Measurements from ENCODE around the gene FBXO41.

Gene FBXO41

DNA sequence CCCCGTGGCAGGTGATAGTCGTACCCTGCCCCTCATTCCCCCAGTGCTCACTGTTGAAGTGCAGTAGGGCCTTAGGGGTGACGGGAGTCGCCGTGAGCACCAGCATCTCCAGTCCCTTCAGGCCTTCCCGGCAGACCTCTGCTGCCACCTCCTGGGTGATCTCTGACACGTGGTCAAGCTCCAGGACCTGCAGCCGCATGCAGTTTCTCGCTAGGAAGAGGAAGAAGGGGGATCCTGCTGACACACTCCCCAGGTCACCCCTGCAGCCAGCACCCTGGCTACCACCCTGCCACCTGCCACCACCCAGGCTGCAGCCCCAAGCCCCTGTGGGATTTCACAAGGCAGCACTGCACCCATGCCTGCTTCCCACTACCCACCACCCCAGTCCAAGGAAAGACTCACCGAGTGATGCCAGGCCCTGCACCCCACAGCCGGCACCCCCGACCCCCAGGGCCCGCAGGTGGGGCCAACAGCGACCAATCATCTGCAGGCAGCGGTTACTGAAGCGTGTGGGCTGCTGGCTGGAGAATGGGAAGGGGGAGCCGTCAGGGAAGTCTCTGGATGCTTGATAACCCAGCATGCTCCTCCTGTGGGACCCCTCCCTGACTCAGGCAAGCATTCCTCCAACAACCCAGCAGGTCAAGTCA is 23.8 kb downstream of the FBXO41 start:
- DNase-seq (ENCODE audit: low read depth), result no peak

DNA sequence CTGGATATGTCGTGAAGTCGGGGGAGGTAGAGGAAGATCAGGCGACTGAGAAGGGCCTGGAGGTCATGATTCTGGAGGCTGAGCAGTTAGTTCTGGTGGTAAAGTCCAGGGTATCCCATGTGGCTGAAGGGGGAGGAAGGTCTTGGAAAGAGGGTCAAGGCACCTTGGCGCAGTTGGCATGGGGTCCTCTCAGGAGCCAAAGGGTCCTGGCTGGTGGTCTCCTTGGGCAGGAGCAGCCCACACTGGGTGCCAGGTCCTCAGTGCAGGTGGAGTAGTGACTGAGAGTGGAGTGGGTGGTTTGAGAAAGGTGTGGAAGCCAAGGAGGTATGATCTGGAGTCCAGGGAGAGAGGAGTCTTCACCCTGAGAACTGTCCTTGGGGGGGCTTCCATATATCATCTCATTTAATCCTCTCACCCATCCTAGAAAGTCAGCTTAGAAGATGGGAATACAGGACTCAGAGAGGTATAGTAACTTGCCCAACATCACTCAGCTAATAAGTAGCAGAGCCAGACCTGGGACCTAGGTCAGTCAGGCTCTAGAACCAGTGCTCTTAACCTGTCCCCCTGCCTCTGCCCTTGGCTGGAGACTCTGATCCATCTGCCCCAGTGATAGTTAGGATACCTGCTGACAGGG is 24.5 kb downstream of the FBXO41 start:
- DNase-seq (ENCODE audit: low read depth), result no peak

DNA sequence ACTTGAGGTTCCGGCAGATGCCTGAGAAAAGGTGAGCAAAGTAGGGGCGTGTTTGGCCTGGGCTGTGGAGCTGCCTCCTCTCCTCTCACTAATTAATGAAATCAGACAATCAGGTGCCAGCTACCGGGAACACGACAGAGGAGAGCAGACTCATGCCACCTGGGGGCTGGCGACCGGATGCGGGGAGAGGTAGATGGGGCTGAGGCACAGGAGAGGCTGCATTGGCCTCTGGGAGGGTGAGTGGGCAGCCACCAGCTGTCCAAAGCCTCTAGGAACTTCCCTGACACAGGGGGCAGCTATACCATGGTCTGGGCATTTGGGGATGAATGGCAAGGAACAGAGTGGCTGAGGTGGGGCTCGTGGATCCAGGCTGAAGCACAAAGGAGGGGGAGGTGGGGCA is 25.0 kb downstream of the FBXO41 start:
- no peak for DNase-seq (ENCODE audit: low read depth)

DNA sequence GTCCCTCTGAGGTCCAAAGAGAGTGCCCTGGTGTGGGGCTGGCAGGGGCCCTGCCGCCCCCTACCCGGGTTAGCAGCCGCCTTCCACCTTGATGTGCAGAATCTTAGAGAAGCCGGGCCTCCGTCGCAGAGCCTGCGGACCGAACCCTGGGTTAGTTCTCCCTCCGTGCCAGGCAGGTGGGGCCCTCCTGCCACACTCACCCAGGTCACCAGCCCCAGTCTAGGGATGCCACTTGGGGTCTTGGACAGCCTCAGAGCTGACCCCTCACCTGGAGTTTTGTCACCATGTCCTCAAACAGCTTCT is 25.4 kb downstream of the FBXO41 start:
- no peak for DNase-seq (ENCODE audit: low read depth)

DNA sequence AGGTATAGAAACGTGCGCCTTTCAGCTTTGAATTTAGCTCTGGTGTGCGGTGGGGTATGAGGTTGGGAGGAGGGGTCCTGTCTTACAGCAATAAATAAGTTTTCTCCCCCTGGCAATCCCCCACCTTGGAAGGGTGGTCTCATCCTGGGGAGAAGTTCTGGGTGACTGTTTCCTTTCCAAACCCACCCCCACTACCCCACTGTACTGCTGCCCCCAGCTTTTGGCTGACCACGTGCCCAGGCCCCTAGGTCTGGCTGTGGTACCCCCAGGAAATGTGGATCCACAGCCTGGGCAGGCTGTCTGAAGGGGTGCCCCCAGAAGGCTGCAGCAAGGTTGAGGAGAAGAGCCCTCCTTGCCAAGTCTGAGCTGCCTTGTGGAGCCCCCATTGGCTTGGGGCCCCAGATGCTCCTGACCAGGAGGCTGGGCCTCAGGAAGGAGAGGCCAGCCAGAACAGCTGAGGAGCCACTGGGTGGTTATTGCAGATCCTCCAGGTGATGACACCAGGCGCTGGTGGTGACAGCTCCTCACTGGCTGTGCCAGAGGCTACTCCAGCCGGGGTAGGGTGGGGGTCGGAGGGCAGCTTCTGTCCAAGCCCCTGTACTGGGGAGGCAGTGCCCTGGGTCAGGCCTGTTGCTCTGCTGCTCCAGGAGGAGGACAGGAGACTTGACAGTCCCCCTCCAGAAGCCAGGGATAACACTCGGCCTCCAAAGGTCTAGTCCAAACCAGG is 25.9 kb downstream of the FBXO41 start:
- DNase-seq (ENCODE audit: low read depth), result no peak

DNA sequence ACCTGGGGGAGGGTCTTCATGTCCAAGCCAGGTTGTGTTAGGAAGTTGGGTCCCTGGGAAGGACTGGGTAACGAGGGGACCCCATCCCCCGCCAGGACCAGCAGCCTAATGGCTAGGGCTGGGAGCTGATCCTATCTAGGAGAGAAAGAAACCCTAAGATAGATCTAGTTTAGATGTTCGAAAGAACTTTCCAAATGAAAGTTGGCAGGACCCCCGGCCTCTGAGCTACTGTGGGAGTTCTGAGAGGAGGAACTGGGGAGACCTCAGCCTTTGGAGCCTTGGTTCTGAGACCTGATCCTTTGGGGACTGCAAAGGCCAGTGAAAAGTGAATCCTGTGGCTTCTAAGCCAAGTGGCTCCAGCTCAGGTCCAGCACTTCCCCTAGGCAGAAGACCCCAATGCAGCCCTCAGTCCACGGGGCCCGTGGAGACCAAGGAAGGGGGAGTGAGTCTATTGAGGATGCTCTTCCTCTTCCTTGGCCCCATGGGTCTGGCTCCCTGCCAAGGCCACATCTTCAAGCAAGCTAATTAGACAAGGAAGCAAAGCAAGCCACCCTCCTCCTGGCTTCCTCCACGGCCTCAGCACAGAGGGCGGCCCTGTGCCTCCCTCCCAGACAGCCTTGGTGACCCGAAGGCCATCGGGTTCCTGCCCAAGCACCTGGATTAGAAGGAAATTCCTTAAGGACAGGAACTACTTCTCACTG is 26.7 kb downstream of the FBXO41 start:
- DNase-seq (ENCODE audit: low read depth), result no peak

DNA sequence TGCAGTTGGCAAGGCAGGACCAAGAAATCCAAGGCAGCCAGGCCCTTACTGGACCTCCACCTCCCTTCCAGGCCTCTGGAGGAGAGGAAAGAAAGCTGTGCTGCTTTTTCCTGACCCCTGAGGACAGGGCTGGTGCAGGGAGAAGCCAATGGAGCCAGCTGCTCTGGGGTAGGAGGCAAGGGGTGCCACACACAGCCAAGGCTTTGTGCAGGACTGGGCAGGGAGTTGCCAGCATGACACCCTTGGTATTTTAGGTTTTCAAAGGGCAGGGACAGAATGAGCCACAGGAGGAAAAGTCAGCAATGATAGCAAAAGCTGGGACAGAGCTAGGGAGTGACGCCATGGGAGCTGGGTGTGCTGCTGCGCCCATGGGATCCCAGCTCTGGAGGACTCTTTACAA is 27.3 kb downstream of the FBXO41 start:
- no peak for DNase-seq (ENCODE audit: low read depth)

DNA sequence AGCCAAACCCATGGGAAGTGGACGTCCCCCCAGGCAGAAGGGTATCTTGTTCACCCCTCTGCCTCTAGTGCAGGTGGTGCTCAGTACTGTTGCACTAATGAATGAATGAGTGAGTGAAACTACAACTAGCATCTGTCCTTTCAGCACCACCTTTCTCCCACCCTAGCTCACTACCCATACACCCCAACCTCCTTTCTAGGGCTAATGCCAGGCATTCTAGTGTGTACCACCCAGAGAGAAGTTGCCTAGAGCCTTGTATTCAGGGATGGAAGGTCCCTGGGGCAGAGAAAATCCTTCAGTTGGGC is 27.7 kb downstream of the FBXO41 start:
- no peak for DNase-seq (ENCODE audit: low read depth)

DNA sequence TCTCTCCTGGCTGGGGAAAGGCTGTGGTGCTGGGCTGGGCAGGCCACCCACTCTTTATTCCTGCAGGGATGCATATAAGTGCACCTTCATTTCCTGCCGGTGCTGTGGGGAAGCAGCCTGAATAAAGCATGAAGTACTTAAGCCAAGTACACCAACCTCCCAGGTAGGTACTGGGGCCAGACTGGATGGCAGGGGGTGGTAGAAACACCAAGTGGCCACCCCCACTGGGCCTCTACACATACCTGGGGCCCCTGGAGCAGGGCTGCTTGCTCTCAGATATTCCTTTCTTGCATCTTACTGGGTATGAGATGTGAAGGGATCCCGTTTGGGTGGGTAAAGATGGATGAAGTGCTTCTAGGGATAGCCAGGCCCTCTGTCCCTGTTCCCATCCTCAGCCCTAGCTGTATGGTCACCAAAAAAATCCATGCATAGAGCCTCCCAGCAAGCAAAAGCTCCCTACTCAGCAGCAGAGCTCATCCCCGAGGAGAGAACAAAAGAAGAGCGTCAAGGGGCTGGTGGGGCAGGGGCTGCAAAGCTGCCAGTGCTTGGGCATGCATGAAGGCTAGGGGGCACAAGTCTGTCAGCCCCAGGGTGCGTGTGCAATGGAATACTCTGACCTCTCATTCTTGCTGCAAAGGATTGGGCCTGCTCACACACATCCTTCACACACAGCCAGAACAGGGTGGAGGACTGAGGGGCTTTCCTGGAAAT is 28.2 kb downstream of the FBXO41 start:
- no peak for DNase-seq (ENCODE audit: low read depth)

DNA sequence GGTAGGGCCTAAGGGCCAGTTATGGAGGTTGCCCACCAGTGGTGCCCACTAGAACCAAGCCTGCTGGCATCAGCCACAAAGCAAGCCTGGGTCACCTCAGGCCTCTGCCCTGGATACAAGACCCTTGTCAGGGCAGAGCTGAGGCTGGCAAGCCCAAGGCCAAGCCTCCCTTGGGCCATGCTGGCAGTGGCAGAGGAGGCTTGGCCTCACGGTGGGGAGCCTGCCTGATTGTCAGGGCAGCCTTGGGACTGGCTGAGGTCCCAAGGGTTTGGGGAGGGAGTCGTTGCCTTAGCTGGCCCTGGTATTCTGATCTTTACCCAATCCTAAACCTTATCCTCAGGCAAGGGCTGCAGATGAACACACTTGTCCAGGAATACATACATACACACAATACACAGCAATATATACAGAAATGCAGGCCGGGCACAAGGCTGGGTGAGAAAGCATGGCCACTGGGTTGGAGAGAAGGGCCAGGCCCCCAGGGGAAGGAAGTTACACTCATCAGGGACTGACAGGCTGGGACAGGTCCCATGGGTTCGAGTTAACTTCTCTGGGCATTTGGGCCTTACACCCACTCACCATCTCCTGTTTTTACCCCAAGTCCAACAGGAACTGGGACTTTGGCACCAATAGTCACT is 29.2 kb downstream of the FBXO41 start:
- no peak for DNase-seq (ENCODE audit: low read depth)

DNA sequence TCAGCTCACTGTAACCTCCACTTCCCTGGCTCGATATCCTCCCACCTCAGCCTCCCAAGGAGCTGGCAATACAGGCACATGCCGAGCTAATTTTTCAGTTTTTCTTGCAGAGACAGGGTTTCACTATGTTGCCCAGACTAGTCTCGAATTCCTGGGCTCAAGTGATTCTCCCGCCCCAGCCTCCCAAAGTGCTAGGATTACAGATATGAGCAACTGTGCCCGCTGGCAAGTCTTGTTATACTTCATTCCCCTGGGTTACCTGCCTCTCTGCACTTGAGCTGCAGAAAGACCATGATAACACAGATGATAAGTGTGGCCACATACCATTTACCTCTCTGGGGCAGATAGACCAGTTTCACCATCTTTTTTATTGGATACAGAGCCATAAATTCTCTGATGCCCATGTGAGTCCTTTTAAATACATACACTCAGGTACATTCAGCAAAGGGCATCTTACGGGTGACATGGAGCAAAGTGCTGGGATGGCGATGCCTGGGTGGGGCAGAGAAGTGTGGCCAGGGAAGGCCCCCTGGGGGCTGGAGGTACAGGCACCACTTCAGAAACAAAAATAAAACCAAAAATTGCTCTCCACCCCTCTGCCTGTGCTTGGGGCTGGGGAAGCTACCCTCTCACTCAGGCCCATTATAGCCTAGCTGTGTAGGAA is 29.8 kb downstream of the FBXO41 start:
- DNase-seq (ENCODE audit: low read depth), result no peak

DNA sequence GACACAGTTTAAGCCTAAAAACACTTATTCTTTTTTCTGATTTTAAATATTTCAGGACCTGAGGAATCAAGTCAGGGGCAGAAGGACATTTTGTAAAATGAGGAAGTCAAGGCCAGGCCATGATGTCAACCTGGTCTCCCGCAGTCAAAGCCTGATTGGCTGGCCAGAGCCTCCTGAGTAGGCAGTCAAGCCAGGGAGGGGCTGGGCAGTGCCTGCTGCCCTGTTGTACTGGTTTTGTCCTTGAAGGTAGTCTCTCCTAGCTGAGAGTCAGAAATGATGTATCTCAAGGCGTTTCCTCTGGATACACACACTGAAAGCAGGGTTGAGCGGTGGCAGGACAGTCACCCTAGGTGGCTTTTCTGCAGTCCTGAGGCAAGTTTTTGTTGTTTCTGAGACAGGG is 30.4 kb downstream of the FBXO41 start:
- DNase-seq (ENCODE audit: low read depth), result no peak

DNA sequence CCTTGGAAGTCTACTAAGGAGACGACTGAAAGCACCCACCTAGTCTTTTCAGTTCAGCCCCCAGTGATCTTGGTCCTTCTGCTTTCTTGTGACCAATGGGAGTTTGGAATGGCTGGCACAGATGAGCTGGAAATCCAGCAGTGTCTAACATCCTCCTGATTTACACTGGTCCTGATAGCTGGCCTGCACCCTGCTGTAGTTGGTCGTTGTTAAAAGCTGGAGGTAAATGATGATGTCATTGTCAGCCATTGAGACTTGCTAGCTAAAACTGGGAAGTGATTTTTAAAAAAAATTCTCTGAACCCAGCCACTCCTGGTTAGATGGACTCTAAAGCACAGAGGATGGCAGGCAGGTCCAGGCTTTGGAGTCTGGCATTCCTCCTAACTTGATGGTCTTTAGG is 30.9 kb downstream of the FBXO41 start:
- DNase-seq (ENCODE audit: low read depth), result no peak

DNA sequence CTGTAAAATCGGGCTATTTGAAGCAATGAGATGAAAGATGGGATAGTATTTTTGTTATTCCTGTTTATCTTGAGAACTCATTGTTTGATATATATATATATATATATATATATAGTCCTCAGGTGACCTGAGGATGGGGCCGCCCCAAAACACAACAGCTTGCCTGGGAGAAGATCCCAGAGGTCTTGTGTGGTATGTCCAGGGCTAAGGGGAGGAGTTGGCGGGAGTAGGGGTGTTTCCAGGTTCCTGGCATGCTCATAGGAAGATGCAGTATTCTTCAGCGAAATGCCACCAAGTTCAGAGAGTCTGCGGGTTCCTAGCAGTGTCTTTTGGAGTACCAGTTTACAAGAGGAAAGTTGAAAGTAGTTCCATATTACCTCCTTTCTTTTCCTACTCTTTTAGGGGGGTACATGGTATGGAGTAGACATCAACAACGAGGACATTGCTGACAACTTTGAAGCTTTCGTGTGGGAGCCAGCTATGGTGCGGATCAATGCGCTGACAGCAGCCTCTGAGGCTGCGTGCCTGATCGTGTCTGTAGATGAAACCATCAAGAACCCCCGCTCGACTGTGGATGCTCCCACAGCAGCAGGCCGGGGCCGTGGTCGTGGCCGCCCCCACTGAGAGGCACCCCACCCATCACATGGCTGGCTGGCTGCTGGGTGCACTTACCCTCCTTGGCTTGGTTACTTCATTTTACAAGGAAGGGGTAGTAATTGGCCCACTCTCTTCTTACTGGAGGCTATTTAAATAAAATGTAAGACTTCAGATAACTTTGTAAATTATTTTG is 31.8 kb downstream of the FBXO41 start:
- no peak for DNase-seq (ENCODE audit: low read depth)

DNA sequence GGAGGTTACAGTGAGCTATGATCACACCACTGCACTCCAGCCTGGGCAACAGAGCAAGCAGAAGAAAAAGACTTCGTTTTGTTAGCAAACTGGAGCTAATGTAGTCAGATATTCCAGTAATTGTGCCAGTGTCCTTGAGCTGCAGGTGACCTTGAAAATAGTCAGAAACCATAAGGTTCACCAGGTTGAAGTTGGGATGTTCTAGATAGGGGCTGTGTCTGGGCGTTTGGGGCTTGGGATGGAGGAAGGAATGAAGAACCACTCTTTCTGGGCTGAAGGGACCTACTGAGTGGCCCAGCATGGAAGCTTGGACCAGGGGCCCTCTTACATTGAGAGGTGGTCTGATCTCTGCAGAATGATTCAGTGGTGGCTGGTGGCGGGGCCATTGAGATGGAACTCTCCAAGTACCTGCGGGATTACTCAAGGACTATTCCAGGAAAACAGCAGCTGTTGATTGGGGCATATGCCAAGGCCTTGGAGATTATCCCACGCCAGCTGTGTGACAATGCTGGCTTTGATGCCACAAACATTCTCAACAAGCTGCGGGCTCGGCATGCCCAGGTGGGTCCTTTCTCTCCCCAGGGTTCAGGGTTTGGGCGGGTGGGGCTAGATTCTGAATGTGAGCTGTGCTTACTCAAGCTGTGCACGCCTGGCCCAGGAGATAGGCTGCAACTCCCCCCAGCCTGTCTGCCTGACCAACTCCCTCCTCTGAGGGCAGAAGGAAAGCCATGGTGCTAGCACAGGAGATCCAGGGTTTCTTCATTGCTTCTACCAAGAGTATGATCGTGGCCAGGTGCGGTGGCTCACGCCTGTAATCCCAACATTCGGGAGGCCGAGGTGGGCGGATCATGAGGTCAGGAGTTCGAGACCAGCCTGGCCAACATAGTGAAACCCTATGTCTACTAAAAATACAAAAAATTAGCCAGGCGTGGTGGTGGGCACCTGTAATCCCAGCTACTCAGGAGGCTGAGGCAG is 33.1 kb downstream of the FBXO41 start:
- DNase-seq (ENCODE audit: low read depth), result no peak

DNA sequence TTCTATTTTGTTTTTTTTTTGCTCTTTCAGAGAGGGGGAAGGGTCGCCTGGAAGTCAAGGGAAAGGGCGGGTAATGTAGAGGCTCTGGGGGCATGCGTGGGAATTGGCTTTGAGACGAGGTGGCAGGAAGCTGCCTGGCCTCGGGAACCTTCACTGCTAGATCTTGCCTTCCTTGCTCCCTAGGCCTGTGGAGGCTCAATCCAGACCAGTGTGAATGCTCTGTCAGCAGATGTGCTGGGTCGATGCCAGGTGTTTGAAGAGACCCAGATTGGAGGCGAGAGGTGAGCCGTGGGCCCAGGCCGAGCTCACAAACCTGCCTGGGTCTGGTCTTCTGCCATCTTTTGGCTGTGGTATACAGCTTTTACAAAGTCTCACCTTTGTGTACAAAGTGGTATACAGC is 34.6 kb downstream of the FBXO41 start:
- no peak for DNase-seq (ENCODE audit: low read depth)

DNA sequence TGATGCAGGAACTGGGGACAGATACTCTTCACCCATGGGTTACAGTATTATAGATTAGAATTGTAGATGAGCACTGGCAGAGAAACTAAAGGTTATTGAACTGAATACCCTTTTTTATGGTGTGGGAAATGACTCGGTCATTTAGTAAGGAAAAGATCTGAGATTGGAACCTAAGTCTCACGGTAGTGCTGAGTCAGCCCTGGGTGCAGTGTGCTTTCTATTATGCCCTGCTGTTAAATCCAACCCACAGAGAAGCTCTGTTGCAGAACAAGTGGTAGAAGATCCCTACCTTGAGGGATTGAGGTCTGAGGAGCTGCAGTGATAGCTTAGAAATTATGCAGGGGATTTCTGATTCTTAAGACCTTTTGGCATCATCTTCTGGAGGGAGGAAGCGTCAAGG is 37.4 kb downstream of the FBXO41 start:
- no peak for DNase-seq (ENCODE audit: low read depth)

DNA sequence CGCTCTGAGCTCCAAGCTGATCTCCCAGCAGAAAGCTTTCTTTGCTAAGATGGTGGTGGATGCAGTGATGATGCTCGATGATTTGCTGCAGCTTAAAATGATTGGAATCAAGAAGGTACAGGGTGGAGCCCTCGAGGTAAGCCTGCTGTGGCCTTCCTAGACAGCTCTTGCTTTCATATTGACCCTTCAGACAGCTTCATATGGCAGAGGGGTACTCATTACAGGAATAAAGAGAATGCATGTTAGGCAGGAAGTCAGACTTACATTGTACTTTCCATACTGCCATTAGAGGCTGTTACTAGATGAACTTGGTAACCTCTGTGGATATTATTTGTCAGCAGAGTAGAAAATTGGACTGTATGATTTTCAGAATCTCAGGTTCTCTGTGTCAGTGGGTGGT is 39.7 kb downstream of the FBXO41 start:
- DNase-seq (ENCODE audit: low read depth), result no peak

DNA sequence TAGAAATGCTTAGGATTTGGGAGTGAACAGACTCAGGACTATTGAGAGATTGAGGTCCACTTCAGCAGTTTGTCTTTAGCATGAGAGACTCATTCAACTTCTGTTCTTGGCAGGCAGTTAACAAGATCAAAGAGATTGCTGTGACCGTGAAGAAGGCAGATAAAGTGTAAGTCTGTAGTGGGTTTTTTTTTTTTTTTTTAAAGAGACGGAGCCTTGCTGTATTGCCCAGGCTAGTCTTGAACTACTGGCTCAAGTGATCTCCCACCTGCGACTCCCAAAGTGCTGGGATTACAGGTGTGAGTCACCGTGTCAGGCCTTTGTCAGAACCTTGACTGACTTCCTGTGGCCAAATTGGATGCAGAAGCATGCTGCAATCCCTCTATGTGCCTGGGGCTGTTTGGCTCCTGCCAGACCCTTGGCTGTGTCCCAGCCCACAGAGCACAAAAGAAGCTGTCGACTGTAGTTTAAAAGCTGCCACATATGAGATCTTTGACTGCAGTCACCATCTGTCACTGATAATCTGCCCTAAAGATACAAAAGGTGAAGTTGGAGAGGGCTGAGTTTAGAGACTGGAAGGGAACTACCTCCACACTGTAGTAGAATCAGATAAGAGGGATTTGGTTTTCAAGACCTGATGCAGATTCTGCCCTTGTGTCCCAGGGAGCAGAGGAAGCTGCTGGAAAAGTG is 40.3 kb downstream of the FBXO41 start:
- no peak for DNase-seq (ENCODE audit: low read depth)
